HL-60 (cell line): ENCODE measurements around the gene FEZ2.

Experiments used
- DNase-seq, 2 experiments: peaks; one replicate each; pipeline ENCODE4 v3.0.0-alpha.2; 2010 to 2020; ENCODE audit warnings: low read depth in 1 of 2, low spot score in 1 of 2
- H3K27ac ChIP-seq: fragments of 250-450 bp; sonication (Bioruptor Pico); replicated peaks from 2 replicates; pipeline ENCODE4 v1.5.1; 2020; ENCODE audit warnings: mild to moderate bottlenecking, moderate library complexity
- H3K27me3 ChIP-seq: fragments of 250-450 bp; sonication (Bioruptor Pico); 2 replicates; pipeline ENCODE4 v1.5.1; 2021; ENCODE audit warnings: mild to moderate bottlenecking, moderate library complexity; ENCODE audit not compliant: insufficient read depth, poor library complexity, severe bottlenecking
- H3K4me3 ChIP-seq: replicated peaks from 2 replicates; pipeline ENCODE4 v1.5.1; 2011; ENCODE audit warnings: mild to moderate bottlenecking, control low read depth, low read length; ENCODE audit not compliant: insufficient read depth
- CTCF ChIP-seq: IDR thresholded peaks from one replicate; pipeline ENCODE4 v1.5.1; 2011; ENCODE audit warnings: low read length, control low read depth, inconsistent platforms; ENCODE audit not compliant: insufficient read depth
- GABPA ChIP-seq: IDR thresholded peaks from 2 replicates; pipeline ENCODE4 v1.6.1; 2012; ENCODE audit warnings: low read depth
- POLR2AphosphoS5 ChIP-seq: IDR thresholded peaks from 2 replicates; pipeline ENCODE4 v1.6.1; 2012; ENCODE audit warnings: low read depth
- REST ChIP-seq: IDR thresholded peaks from 2 replicates; pipeline ENCODE4 v1.6.1; 2012; ENCODE audit warnings: low read depth; ENCODE audit not compliant: insufficient replicate concordance
- SPI1 ChIP-seq: IDR thresholded peaks from 2 replicates; pipeline ENCODE4 v1.6.1; 2012; ENCODE audit warnings: low read depth, mild to moderate bottlenecking, borderline replicate concordance
- long read RNA-seq: library from polyadenylated mRNA; unstranded; transcript quantifications from one replicate; pipeline ENCODE4 v2.0.0, GENCODE V29; 2020

FEZ2 gene
- long read RNA-seq, partial matches to known transcripts = 0 of 1 reads
- long read RNA-seq, other reads (novel, unspliced or antisense) = 1 of 1 reads

GRCh38 chr2:36597532-36598377 is at the start of gene FEZ2:
Gene FEZ2, minus strand, starts transcription at chr2:36598168. Its CDS starts 26 bp downstream, at chr2:36598142.
- peak; percentile 39 to 79 for DNase-seq
- Histone ChIP-seq H3K27me3 (no peaks in the 10 kb centered on the region), H3K4me3 (peak within 1 kb of the TSS; percentile 77), H3K27ac (peak within 1 kb of the TSS; percentile 82)
- TF ChIP-seq POLR2AphosphoS5 = no peak; the same call in none of the 2 replicates
- no peak for TF ChIP-seq GABPA
- no peak for TF ChIP-seq SPI1
- no peak for TF ChIP-seq CTCF
- TF ChIP-seq REST = no peak

- DNase-seq = no peak
- TF ChIP-seq SPI1 (no peak), POLR2AphosphoS5 (no peak), REST (no peak), GABPA (no peak), CTCF (no peak)
These were observed 37.1 kb upstream of the FEZ2 start for GRCh38 chr2:36634981-36635597.

GRCh38 chr2:36633470-36634092 is 35.6 kb upstream of the FEZ2 start:
- no peak overlapping the region for H3K27ac ChIP-seq
- TF ChIP-seq GABPA = no peak
- no peak for TF ChIP-seq REST
- TF ChIP-seq CTCF = no peak
- TF ChIP-seq POLR2AphosphoS5 = no peak
- TF ChIP-seq SPI1 = no peak
- no peak for DNase-seq
- no peak overlapping the region for H3K4me3 ChIP-seq
- no peaks in the 10 kb centered on the region for H3K27me3 ChIP-seq

More at GRCh38 chr2:36634981-36635597, 37.1 kb upstream of the FEZ2 start:
- no peak overlapping the region for H3K27ac ChIP-seq
- no peaks in the 10 kb centered on the region for H3K27me3 ChIP-seq
- no peak overlapping the region for H3K4me3 ChIP-seq
